ENCODE measurements around the gene NKIRAS2.

GRCh38 chr17:42047343-42047742 is 27.5 kb downstream of the NKIRAS2 start:
- no peak for TF ChIP-seq CTCF (IDR thresholded peaks at IDR 0.05)
- no peak for TF ChIP-seq POLR2A (IDR thresholded peaks at IDR 0.05)
- no peak for TF ChIP-seq POLR2AphosphoS5 (IDR thresholded peaks at IDR 0.05)
